Esophagus squamous epithelium (tissue), 5 donors: ENCODE measurements around the gene CDKL5. TPM values are rescaled to one million over a fixed set of nuclear protein-coding genes. Genes with fewer than 3 reads are reported as not detected.

Experiments used
- DNase-seq: peaks from one replicate; lab custom pipeline; 2025; lab: John Stamatoyannopoulos, UW
- H3K27ac ChIP-seq, 4 donors: fragments of 200-600 bp; sonication (generic); one replicate each; pipeline ENCODE4 v1.5.1; 2016 to 2019; ENCODE audit warnings: mild to moderate bottlenecking in 1 of 4
- H3K27me3 ChIP-seq, 4 donors: fragments of 200-600 bp; sonication (generic); 1 replicate in 3 of 4; 2 replicates in 1 of 4; pipeline versions ENCODE4 v1.5.1 to v1.6.0; 2017 to 2021; ENCODE audit warnings: antibody characterized with exemption in 1 of 4
- H3K36me3 ChIP-seq, 3 donors: fragments of 200-600 bp; sonication (generic); one replicate each; pipeline ENCODE4 v1.5.1; 2016 to 2019
- H3K4me1 ChIP-seq, 3 donors: fragments of 200-600 bp; sonication (generic); one replicate each; pipeline ENCODE4 v1.5.1; 2017 to 2019
- H3K4me3 ChIP-seq, 4 donors: fragments of 200-600 bp; sonication (generic); 1 replicate in 3 of 4; 2 replicates in 1 of 4; pipeline ENCODE4 v1.5.1; 2016 to 2019; ENCODE audit warnings: mild to moderate bottlenecking in 2 of 4, moderate library complexity in 1 of 4
- H3K9me3 ChIP-seq, 3 donors: fragments of 200-600 bp; sonication (generic); one replicate each; pipeline ENCODE4 v1.5.1; 2016 to 2019
- POLR2A ChIP-seq, 4 donors: fragments of 450-650 bp; IDR thresholded peaks; one replicate each; pipeline ENCODE4 v1.6.1; 2017; ENCODE audit warnings: antibody characterized with exemption in 4 of 4, mild to moderate bottlenecking in 4 of 4, moderate library complexity in 3 of 4
- WGBS, 2 donors: methylation state at CpG; one replicate each; pipeline ENCODE4 v1.1.5; 2018; 5-methylcytosine and 5-hydroxymethylcytosine counted together
- intact Hi-C: fragments of 100-400 bp; cut with DNase I; formaldehyde crosslinking; loops from one replicate; pipeline ENCODE4 v1.15.0; 2022
- total RNA-seq, 4 donors: library from RNA; depleted of rRNA; stranded (reverse); fragments of >200 nt; gene quantifications; one replicate each; pipeline ENCODE4 v1.1.0, GENCODE V29; 2016
- TF ChIP-seq, protein P1 (sequence below), 6 experiments: fragments of 450-650 bp in 4 of 6; fragments of 200-600 bp in 2 of 6; sonication (generic) in 2 of 6; IDR thresholded peaks; one replicate each; pipeline ENCODE4 v1.5.1; 2016 to 2019; ENCODE audit warnings: antibody characterized with exemption in 6 of 6, mild to moderate bottlenecking in 4 of 6, moderate library complexity in 4 of 6
- donor health status: DM: yes; HTN: yes; CAD: no.

CDKL5 gene
- total RNA-seq, 4 donors from 2014 or later = 4.9 to 11.7 (median 7.8) TPM

DNA sequence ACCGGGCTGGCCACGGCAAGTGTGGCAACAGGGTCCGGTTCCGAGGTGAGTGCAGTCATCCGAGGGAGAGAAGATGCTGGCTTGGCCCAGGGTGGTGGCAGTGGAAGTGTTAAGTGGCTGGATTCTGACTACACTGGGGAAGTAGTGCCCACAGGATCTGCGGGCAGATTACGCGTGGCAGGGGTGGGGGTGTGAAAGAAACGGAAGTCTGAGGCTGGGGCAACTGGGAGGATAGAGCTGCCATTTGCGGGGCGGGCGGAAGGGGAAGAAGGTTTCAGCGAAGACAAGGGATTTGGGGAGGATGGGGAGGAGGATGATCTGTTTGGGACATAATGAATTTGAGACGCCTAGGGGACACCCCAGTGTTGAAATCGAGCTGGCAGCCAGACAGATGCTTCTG is 241.2 kb downstream of the CDKL5 start:
- TF ChIP-seq, protein P1, sequence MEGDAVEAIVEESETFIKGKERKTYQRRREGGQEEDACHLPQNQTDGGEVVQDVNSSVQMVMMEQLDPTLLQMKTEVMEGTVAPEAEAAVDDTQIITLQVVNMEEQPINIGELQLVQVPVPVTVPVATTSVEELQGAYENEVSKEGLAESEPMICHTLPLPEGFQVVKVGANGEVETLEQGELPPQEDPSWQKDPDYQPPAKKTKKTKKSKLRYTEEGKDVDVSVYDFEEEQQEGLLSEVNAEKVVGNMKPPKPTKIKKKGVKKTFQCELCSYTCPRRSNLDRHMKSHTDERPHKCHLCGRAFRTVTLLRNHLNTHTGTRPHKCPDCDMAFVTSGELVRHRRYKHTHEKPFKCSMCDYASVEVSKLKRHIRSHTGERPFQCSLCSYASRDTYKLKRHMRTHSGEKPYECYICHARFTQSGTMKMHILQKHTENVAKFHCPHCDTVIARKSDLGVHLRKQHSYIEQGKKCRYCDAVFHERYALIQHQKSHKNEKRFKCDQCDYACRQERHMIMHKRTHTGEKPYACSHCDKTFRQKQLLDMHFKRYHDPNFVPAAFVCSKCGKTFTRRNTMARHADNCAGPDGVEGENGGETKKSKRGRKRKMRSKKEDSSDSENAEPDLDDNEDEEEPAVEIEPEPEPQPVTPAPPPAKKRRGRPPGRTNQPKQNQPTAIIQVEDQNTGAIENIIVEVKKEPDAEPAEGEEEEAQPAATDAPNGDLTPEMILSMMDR (IDR thresholded peaks at IDR 0.05) = no peak
- TF ChIP-seq POLR2A (IDR thresholded peaks at IDR 0.05) = no peak
- no peak overlapping the region for H3K27ac ChIP-seq
- H3K27me3 ChIP-seq = no peaks in the 10 kb centered on the region
- H3K4me1 ChIP-seq = no peaks in the 10 kb centered on the region
- no peaks in the 10 kb centered on the region for H3K36me3 ChIP-seq
- intact Hi-C loops = no loop called here
- H3K9me3 ChIP-seq = no peaks in the 10 kb centered on the region
- WGBS, 2 donors = 66 to 89% methylated on average over 14 to 15 of the region's 15 CpGs
- no peak overlapping the region for H3K4me3 ChIP-seq
- no peak for DNase-seq

DNA sequence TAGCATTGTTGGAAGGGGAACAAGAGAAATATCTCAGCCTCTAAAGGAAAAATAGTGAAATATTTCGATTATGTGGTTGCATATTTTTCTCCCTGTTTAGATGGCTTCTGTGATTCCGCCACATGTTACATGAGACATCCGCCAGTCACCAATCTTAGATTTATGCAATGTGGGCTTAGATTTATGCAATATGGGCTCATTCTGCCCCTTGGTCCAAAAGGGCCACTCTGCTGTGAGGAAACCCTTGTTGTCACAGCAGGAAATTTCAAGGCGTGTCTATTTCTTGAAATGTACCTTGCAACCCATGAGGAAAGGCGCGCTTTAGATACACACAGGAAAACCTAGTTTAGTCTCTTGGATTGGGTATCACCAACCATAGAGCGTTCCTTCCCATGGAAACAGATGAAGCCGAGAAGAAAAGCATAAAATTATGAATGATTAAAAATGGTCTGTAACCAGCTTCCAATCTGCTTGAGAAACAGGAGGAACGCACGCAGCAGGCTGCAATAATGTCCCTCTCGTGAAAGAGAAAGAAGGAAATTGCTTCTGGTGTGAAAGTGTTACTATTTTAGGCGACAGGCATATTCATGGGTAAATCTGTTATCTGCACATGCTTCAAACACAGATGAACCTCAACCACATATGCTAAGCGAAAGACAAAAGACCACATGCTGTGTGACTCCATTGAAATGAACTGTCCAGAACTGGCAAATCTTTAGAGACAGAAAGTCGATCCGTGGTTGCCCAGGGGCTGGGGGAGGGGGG is 242.8 kb downstream of the CDKL5 start:
- no peak overlapping the region for H3K4me3 ChIP-seq
- intact Hi-C loops = no loop called here

DNA sequence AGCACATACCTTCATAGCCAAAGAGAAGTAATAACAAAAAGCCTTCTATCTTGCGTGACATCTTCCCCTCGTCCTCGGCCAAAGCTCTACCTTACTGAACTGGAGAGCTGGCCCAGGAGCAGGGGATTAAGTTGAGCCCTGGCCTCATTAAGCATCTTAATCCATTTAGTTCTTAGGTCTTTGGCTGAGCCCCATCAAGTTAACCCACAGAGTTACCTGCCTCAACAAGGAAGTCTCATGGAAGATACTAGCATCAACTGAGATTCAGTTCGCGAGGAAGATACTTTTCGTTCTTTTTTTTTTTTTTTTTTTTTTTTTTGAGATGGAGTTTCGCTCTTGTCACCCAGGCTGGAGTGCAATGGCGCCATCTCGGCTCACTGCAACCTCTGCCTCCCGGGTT is 246.6 kb downstream of the CDKL5 start, which contains the start of gene RS1:
Gene RS1, minus strand, starts transcription at position 101 of the 400 bp plus-strand sequence. Its CDS starts 40 bp downstream, at position 61.
- no peak for TF ChIP-seq POLR2A (IDR thresholded peaks at IDR 0.05)
- TF ChIP-seq, protein P1 (IDR thresholded peaks at IDR 0.05) = no peak
- Histone ChIP-seq H3K9me3 (no peaks in the 10 kb centered on the region), H3K27me3 (no peaks in the 10 kb centered on the region), H3K36me3 (no peaks in the 10 kb centered on the region), H3K4me1 (peaks cover 0 to 6% (median 0%) of the 10 kb centered on the region in 3 donors), H3K4me3 (no peak within 1 kb of the TSS), H3K27ac (no peak within 1 kb of the TSS)
- 78 to 89% methylated on average over 8 to 10 of the region's 10 CpGs for WGBS, 2 donors
- intact Hi-C loops = no loop called here
- no peak for DNase-seq

More for the DNA sequence above, 242.8 kb downstream of the CDKL5 start:
- TF ChIP-seq, protein P1 (IDR thresholded peaks at IDR 0.05) = no peak
- TF ChIP-seq POLR2A (IDR thresholded peaks at IDR 0.05) = no peak
- no peaks in the 10 kb centered on the region for H3K27me3 ChIP-seq
- no peaks in the 10 kb centered on the region for H3K9me3 ChIP-seq
- H3K4me1 ChIP-seq = no peaks in the 10 kb centered on the region
- no peak for DNase-seq
- 66 to 77% methylated on average over 15 of the region's 15 CpGs for WGBS, 2 donors
- no peaks in the 10 kb centered on the region for H3K36me3 ChIP-seq
- H3K27ac ChIP-seq = no peak overlapping the region

DNA sequence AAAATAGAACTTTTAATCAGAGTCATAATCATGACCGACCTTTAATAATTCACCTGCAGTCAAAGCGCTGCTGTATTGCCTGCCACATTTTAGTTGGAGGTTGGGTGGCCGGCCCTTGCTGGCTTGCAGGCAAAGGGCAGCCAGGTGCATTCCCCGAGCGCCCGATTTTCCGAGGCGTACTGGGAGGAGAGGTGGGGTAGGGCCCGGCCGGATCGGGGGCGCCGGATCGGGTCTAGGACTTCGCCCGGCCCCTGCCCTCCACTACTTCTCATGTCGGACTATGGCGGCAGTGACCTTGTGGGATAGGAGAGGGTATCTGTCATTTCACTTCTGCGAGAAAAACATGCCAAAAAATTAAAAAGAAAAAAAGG is 249.0 kb downstream of the CDKL5 start:
- 0 to 42% methylated on average over 1 to 7 of the region's 19 CpGs for WGBS, 2 donors
- Histone ChIP-seq H3K4me3 (peak overlapping the region; percentile 61 to 71 (median 66)), H3K36me3 (no peaks in the 10 kb centered on the region), H3K9me3 (no peaks in the 10 kb centered on the region), H3K27me3 (no peaks in the 10 kb centered on the region), H3K4me1 (peaks cover 0 to 6% (median 0%) of the 10 kb centered on the region in 3 donors), H3K27ac (peak overlapping the region in 3 of 4 donors; percentile 51 to 89 (median 64))
- TF ChIP-seq POLR2A (IDR thresholded peaks at IDR 0.05) = no peak
- TF ChIP-seq, protein P1 (IDR thresholded peaks at IDR 0.05) = no peak
- DNase-seq = peak; percentile 1
- intact Hi-C loops = no loop called here
